Diencephalon (tissue), 1 donor: ENCODE data around the gene ACSM2B. TPM values are rescaled to one million over a fixed set of nuclear protein-coding genes. Genes with fewer than 3 reads are reported as not detected.

ENCODE experiments used
- small RNA-seq: library from RNA; depleted of rRNA; stranded (forward); fragments of <200 nt; gene quantifications from one replicate; pipeline ENCODE3, GENCODE V24; 2014
- total RNA-seq: library from RNA; depleted of rRNA; stranded (reverse); fragments of >200 nt; gene quantifications from one replicate; pipeline ENCODE4 v1.2.3, GENCODE V29; 2014

Gene ACSM2B
- total RNA-seq: 1.2 TPM

GRCh38 chr16:20576145-20576544 lies at the start of gene ACSM2B:
ACSM2B (minus strand) TSS chr16:20576367; CDS start chr16:20564845, 11,522 bp downstream.

Small RNAs within 50 kb of the gene (small RNA-seq; reads per million reads assigned to genes)
- gene AC141273.3: not detected

Other genes starting within 250 kb of the ACSM2B start
- gene GP2, start 248.9 kb downstream of the ACSM2B start, total RNA-seq: not detected
- 0.23 TPM for gene UMOD, start 223.7 kb downstream of the ACSM2B start, total RNA-seq
- not detected for gene PDILT, start 171.6 kb downstream of the ACSM2B start, total RNA-seq
- gene ACSM5, start 166.8 kb downstream of the ACSM2B start, total RNA-seq: 1.8 TPM
- gene ACSM2A, start 124.8 kb downstream of the ACSM2B start, total RNA-seq: not detected
- gene ACSM1, start 121.3 kb upstream of the ACSM2B start, total RNA-seq: not detected
- gene THUMPD1, start 165.5 kb upstream of the ACSM2B start, total RNA-seq: 65.0 TPM
- 2.1 TPM for gene ACSM3, start 187.6 kb upstream of the ACSM2B start, total RNA-seq
- 31.8 TPM for gene ERI2, start 230.1 kb upstream of the ACSM2B start, total RNA-seq
- gene REXO5, start 230.2 kb upstream of the ACSM2B start, total RNA-seq: 12.0 TPM